GM21825 (cell line): Measurements from ENCODE around the gene ITPKB.
"Not testable (repeated sequence)": the region's sequence is repeated elsewhere in the genome, so short reads cannot be mapped to it uniquely, and the experiment has no call there.

Source experiments
- ATAC-seq: cut with Tn5 transposase; IDR thresholded peaks from one replicate; pipeline ENCODE4 v1.9.1; 2021; ENCODE audit warnings: mild to moderate bottlenecking, moderate library complexity; ENCODE audit not compliant: unreplicated experiment

Gene ITPKB

DNA sequence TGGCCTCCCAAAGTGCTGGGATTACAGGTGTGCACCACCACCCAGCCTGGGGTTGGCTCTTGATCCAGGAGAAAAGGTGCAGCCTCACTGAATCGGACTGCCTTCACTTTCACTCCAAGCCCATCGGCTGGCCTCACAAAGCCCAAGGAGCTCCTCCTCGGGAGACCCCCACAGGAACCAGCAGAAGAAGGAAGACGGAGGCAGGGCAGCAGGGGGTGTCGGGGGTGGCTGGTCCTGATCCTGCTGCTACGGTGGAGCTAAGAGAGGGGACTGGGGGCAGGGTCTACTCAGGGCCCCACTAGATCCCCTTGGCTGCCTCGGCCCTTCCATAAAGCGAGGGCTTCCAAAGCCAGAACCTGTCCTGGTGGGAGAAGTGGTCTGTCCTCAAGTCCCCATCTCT is 96.7 kb downstream of the ITPKB start:
- no peak for ATAC-seq

DNA sequence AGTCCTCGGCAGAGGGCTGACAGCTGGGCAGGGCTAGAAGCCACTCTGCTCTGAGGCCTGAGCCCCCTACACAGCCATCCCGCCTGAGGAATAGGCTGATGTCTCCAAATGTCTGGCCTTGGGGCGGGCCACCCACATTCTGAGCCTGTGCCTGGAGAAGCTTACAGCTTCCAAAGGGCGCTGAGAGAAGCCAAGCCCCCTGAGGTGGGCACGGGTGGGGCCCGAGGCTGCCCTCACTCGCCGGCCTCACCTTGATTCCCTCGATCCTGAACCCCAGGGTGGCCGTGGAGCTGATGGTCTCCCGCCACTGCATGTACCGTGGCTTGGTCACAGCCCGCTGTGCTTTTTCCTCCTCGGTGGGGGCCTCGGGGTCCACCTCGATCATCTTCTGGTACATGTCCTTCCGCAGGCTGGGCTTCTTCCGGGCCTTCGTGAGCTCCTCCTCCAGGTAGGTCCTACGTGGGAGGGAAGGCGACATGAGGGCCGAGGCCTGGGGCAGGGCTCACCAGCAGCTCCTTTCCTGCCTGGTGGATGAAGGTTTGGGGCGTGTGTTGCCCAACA is 97.3 kb downstream of the ITPKB start:
- ATAC-seq = no peak

DNA sequence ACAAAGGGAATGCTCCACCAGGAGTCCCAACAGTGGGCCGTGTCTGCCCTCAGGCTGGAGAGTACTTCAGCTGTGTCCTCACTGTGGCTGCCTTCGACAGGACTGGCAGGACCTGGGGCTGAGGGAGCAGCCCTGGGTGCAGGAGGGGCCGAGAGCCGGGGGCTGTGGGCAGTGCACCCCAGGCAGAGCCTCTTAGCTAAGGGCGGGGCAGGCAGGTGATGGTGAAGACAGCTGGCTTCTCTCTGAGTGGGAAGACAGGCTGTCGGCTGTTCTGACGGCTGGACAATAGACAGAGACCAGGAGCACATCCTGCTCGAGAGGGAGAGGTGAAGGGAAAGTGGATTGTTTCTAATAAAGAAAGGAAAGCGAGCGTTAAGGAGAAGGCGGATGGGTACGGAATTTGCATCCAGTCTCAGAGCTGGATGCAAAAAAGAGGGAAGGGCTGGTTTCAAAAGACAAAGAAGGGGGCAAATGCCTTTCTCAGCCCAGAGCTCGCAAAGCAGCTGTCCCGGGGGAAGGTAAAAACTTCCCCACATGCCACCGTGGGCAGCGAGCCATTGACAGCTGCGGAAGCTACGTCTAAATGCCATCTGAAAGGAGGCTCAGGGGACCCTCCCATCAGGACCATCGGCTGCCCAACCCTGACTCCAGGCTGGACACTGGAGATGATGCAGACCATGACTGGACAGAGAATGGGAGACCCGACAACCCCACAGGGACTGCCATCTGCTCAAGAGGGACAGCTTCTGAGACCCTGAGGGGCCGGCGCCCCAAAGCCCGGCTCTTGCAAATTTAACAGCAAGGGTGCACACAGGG is 98.6 kb downstream of the ITPKB start:
- ATAC-seq = no peak

DNA sequence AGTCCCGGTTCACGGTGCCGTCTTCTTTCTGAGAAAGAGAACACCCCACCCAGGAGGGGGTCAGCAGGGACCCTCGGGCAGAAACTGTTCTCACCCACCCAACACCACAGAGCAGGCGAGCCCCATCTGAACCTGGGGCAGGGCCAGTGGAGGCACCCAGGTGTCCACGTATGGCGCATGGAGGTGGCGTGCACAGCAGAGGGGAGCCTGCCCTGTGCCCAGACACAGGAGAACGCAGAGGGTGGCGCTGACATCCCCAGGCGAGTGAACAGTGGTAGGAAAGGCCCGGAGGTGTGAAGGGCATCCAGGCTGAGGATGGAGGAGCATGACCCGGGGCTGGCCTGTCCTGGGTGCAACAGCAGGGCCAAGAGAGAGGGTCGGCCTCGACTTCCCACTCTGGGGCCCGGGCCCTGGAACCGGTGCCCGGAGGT is 99.4 kb downstream of the ITPKB start:
- no peak for ATAC-seq

DNA sequence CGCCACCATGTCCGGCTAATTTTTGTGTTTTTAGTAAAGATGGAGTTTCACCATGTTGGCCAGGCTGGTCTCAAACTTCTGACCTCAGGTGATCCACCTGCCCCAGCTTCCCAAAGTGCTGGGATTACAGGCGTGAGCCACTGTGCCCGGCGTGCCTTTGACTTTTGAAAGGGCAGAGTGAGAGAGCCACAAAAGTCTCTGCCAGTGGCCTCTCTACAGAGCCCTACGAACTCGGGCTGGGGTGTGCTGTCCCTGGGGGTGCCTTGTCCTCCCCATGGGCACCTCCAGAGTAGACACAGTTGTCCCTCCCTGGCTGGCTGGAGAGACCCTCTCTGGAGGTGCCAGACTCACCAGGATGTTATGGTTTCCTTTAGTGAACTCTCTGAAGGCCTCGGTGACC is 99.9 kb downstream of the ITPKB start:
- ATAC-seq = not testable (repeated sequence)

DNA sequence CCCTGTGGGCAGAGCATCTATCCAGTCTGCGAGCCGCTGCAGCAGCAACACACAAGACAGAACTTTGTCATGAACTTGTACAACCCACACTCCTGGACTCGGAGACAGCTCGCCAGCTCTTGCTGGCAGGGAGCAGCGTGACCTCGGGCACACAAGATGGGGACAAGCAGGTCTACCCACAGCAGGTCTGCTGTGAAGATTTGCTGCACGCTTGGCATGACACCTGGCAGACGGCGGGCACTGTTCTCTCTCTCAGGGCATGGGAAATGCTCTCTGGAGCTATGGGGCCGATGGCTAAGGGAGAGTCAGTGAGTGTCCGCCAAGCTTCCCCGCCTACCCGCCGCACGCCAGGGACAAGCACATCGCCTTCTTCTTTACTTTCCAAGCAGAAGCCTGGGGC is 100.5 kb downstream of the ITPKB start:
- ATAC-seq = no peak

DNA sequence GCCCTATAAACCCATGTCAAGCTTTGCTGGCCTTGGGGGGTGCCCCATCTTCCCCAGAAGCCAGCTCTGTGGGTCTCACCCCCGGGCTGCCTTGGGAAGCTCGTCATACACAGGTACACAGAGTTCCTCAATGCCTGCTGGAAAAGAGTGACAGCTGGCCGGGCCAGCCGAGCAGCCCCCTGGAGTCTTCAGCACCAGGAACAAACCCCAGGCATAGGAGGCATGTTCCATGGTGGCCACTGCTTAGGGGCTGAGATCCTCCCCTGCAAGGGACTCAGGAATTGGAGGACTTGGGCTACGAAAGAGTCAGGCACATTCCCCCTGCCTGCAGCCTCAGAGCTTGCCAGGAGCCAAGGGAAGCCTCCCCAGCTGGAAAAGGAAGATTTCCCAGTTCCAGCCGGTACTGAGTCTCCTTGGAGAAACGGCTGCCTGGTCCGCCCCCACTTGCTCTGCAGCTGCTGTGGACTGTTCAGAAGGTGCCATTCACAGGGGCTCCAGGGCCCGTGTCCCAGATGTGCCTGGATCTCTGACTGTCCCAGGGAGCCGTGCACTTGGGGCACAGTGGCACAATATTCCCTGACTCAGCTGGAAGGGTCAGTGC is 101.0 kb downstream of the ITPKB start:
- no peak for ATAC-seq

DNA sequence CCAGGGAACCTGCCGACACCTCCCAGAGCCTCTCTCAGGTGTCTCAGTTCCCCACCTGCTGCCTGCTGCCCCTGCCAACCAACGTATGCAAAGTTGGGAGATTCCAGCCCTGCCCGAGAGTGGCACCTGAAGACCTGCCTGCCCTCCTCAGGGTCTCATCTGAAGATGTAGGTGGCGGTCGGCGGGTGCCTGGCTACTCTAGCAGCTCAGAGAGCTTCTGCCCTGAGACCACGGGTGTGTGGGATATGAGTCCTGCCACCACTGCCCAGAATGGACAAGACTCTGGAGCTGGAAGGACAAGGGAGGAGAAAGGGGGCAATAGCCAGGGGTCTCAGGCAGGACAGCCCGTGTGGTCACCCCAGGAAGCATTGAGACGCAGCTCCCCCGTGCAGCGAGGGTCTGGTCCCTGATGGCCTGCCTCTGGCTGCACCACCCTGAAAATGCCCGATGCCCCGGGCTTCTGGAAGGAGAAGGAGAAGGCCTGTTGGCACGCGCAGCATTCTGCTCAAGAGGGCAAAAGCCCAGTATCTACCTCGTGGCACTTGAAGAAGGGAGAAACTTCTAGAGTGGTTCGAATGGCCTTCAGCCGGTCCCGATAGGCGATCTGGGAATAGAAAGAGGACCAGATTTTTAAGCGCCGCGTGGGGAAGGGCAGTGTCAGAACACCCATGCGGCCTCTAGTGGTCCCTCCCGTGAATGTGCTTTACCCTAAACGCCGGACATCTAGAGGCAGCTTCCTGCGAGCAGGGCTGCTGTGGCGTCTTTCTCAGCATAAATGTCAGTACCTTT is 101.7 kb downstream of the ITPKB start:
- no peak for ATAC-seq

DNA sequence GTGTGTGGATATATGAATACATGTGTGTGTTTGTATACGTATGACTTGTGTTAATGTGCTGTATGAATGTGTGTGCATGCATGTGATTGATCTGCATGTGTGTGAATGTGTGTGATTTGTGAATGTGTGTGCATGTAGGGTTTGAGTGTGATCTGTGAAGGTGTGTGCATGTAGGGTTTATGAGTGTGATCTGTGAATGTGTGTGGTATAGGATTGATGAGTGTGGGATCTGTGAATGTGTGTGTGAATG is 102.3 kb downstream of the ITPKB start:
- ATAC-seq = no peak

DNA sequence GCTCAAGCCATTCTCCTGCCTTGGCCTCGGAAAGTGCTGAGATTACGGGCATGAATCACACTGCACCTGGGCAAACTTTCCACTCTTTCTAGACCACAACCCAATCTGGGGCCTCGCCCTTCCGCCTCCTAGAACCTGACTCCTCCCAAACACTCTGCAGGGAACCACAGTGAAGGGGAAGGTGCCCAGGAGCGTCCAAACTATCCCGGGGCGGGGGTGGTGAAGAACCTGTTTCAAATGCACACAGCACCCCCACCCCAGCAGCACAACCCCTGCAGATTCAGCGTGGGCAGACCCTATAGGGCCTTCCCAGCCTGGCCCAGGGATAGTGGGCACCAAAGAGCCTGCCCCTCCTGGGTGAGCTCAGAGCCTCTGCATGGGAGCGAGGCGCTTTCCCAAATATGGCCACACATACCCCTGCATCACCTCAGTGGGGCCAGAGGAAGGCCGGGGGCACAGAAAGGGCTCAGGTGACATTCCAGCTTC is 103.6 kb downstream of the ITPKB start:
- ATAC-seq = no peak

DNA sequence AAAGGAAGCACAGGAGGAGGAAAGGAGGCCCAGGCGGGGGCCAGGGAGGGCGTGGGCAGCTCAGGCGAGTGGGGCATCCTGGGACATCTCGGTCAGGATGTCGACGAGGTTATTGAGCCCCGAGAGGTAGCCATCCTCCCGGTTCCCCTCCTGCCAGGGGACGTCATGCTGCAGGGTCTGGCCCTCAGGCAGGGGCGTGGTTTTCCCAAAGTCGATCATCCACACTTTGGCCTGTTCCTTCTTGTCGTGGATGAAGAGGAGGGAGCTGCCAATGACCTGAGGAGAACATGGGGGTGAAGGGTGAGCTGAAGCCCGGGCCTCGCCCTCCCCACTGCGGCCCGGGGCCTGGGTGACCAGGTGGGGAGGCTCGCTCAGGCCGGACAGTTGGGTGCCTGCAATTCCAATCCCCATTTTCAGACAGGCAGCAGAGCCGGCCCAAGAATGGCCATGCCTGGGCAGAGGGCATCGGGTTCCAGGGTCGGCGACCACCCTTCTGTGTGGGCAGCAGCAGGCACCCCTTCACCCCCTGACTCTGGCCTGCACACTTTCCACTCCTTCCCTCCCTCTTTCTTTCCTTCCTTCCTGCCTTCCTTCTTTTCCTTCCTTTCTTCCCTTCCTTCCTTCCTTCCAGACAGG is 104.4 kb downstream of the ITPKB start:
- no peak for ATAC-seq

DNA sequence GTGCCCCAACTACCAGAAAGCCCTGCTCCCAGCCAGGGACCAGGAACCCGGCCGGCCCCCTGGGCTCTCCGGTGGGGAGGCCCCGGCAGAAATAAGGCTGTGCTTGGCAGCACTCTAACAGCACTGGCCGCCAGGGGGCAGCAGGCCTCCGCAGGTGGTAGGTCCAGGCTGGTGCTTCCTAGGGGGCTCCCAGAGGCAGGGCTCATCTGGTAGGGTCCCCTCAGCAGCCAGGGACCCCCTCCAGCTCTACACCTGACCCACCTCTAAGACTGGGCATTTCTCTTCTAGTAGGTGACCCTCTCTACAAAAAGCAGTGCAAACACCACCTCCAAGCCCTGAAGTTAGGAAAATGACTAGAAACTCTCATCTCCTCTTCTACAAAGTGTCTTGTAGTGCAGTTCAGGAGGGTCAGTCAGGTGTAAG is 104.9 kb downstream of the ITPKB start:
- ATAC-seq = peak; percentile 72

DNA sequence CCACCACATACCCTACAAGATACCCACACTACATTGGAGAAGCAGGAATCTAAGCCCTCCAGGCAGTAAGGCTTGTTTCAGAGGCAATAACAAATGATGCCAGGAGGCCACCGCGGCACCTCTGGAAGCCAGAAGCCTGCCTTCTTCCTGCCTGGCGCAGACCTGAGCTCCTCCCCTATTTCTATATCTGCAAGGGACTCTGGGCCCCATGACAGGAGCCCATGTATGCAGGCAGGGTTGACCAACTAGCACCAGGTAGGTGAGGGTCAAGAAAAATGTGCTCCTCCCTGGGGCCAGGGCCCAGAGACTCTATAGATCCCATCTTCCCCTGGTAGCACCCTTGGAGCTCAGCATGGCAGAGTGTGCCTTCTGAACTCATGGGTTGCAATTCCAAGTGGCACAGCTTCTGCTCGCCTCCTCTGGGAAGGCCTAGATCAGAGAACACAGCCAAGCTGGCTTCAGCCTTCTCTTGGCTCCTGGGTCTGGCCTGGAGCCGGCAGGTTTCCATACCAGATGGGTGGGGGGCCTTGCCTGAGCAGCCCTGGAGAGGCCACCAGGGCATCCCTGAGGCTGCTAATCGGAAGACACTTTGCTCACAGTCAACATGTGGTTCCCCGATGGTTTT is 105.4 kb downstream of the ITPKB start:
- no peak for ATAC-seq

DNA sequence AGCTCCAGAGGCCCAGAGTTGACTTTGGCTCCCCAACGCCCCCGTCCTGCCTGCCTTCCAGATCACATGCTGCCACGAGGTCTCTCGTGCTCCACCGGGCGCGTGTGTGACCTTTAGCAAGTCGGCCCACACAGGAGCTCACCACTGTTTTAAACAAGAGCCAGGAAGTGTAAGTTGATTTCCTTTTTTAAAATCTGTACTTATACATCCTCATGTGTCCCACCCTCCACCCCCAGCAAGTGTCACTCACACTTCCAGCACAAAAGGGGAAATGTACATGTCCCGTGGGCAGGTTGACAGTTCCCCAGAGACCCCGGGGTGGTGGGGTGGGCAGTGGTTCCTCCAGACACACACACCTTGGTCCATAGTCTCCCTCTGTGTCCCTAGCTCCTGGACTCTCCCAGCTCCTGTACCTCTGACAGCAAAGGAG is 106.1 kb downstream of the ITPKB start:
- no peak for ATAC-seq

DNA sequence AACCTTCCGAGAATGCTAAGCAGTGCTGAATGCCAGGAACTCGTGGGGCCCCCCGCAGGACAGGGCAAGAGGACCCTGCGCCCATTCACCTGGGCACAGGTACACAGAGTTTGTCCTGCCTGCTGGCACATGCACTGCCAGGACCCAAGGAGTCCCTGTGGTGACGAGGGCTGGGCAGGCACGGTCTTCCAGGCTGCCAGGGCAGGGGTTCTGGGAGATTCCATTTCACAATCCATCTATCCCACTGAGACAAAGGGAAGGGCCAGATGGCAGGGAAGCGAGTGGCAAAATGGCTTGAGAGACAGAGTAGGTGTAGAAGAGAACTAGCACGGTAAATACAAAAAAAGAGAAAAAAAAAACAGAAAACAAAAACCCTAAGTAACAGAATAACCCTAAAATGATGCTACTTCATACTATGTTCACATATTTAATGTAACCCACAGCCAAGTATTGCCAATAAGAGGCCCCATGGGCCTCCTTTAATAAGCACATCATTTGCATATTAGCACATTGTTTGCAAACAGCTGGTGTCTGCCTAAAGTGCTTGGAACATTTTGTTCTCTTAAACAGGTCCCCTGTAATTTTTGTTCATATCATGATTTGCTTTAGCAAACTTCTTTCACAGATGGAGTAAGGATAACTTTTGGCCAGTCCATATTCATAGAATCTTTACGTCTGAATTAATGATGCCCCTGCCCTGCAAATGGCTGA is 106.8 kb downstream of the ITPKB start:
- no peak for ATAC-seq

DNA sequence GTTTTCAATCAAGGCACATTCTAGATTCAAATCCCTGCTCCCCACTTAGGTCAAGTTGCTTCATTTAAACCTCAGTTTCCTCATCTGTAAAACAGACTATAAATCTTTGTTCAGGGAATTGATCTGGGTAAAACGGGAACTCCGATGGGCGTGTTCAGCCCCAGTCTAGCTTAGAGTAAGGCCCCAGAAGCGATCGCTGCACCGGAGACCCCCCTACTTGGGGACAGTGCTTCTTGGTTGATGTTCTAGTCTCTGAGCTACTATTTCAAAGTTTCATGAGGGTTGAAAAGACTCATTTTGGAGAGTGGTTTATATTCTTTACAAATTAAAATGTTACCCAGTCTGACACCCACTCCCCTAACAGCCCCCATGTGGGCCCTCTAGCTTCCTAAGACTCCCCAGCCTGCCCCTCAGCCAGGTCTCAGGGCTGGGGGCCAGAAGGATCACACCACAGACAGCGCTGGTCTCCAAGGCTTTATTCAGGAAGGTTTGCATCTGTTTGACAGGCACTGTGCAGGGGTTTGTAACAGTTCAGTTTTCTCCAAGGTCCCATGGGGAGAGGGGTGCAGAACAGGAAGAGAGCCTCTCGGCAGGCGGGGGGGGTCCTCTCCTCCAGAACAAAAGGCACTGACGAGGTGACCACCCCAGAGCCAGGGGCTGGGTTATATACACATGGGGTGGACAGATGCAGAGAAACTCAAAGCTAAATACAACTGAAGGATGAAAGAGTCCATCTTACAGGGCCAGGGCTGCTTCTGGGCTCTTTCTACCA is 107.7 kb downstream of the ITPKB start:
- ATAC-seq = no peak

DNA sequence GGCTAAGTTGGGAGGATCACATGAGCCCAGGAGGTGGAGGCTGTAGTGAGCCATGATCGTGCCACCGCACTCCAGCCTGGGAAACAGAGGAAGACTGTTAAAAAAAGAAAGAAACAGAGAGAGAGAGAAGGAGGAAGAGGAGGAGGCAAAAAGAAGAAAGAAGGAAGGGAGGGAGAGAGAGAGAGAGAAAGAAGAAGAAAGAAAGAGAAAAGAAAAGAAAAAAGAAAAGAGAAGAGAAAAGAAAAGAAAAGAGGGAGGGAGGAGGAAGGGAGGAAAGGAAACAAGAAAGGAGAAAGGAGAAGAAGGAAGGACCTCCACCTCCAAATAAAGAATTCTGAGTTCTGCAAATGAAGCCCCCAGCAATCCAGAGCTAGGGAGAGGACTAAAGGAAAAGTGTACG is 108.5 kb downstream of the ITPKB start:
- no peak for ATAC-seq

DNA sequence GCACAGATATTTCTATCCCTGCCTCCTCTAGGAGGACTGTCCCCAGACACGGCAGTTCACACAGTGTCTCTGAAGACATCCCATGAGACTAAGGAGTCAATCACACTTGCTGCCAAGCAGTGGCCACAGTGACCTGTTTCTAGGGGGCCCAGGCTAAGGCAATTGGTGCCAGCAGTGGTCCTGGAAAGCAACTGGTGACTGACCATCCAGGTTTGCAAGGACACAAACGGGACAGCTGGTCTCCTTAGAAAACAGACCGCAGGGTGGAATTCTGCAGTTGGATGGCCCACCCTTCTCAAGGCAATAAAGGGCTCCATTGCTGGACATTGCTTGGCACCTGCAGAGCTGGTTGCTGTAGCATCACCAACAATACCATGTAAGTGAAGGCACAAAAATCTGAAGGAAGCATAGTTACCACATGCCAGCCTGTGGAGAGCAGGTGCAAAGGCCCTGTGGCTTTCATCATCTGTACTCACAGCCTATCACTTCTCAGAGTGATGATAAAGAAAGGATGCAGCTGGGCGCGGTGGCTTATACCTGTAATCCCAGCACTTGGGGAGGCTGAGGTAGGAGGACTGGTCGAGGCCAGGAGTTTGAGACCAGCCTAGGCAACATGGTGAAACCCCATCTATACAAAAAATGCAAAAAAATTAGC is 109.1 kb downstream of the ITPKB start:
- no peak for ATAC-seq
